H1 (cell line): ENCODE results near the gene OR10X1. TPM values are rescaled to one million over a fixed set of nuclear protein-coding genes. Genes with fewer than 3 reads are reported as not detected.

Source experiments
- CTCF ChIA-PET: fragments of 300-600 bp; sonication (Branson Sonifier 250); formaldehyde crosslinking; loops from one replicate; lab custom pipeline; 2021; ENCODE audit not compliant: partially characterized antibody; lab: Charles Lee
- POLR2A ChIA-PET: fragments of 300-600 bp; sonication (Branson Sonifier 250); formaldehyde crosslinking; loops from one replicate; lab custom pipeline; 2021; ENCODE audit warnings: inconsistent platforms; ENCODE audit not compliant: partially characterized antibody; lab: Charles Lee
- DNase-seq, 2 experiments: peaks; one replicate each; pipeline versions ENCODE4 v3.0.0 to v3.0.0-alpha.2; 2010 to 2022; ENCODE audit warnings: low spot score in 2 of 2, low read depth in 1 of 2, mixed read lengths in 1 of 2
- FAIRE-seq: peaks from 2 replicates; lab custom pipeline; 2011; peaks lifted over from hg19 to GRCh38; lab: Jason Lieb, UNC
- H2AFZ ChIP-seq: 2 replicates; pipeline ENCODE4 v1.8.1; 2012; ENCODE audit warnings: low read length, inconsistent platforms
- H2AK5ac ChIP-seq: 2 replicates; pipeline ENCODE4 v1.6.1; 2013; ENCODE audit warnings: low read depth, low read length
- H2BK120ac ChIP-seq: replicated peaks from 2 replicates; pipeline ENCODE3; 2013; ENCODE audit warnings: low read depth, low read length, inconsistent platforms
- H2BK12ac ChIP-seq: 2 replicates; pipeline ENCODE4 v1.6.1; 2013; ENCODE audit warnings: low read depth, low read length
- H2BK15ac ChIP-seq: 2 replicates; pipeline ENCODE4 v1.6.1; 2013; ENCODE audit warnings: low read length
- H2BK20ac ChIP-seq: 2 replicates; pipeline ENCODE4 v1.6.1; 2013; ENCODE audit warnings: low read length
- H2BK5ac ChIP-seq: 2 replicates; pipeline ENCODE4 v1.6.1; 2013; ENCODE audit warnings: low read depth, low read length
- H3K14ac ChIP-seq: 2 replicates; pipeline ENCODE4 v1.6.1; 2013; ENCODE audit warnings: inconsistent platforms; ENCODE audit not compliant: insufficient read length
- H3K18ac ChIP-seq: 2 replicates; pipeline ENCODE4 v1.6.1; 2013; ENCODE audit warnings: low read length; ENCODE audit errors: extremely low read depth
- H3K23ac ChIP-seq: 2 replicates; pipeline ENCODE4 v1.6.1; 2013; ENCODE audit warnings: inconsistent platforms; ENCODE audit not compliant: insufficient read length
- H3K23me2 ChIP-seq: 2 replicates; pipeline ENCODE4 v1.6.1; 2013; ENCODE audit warnings: low read depth, low read length
- H3K27ac ChIP-seq: 2 replicates; pipeline ENCODE4 v1.6.1; 2011; ENCODE audit warnings: low read depth, low read length, inconsistent platforms
- H3K27me3 ChIP-seq, 4 experiments: replicated peaks in 1 of 4; 1 replicate in 1 of 4; 2 replicates in 3 of 4; pipeline versions ENCODE4 v1.6.1 to v1.8.1; 2011 to 2013; ENCODE audit warnings: low read length in 3 of 4, mild to moderate bottlenecking in 3 of 4, inconsistent platforms in 2 of 4, mixed read lengths in 2 of 4, moderate library complexity in 1 of 4; ENCODE audit not compliant: control insufficient read depth in 3 of 4, insufficient read depth in 3 of 4; ENCODE audit errors: extremely low read depth in 1 of 4
- H3K36me3 ChIP-seq, 4 experiments: 2 replicates each; pipeline versions ENCODE4 v1.6.1 to v1.8.1; 2011 to 2013; ENCODE audit warnings: mild to moderate bottlenecking in 4 of 4, low read length in 3 of 4, moderate library complexity in 2 of 4, control low read depth in 1 of 4, inconsistent platforms in 1 of 4; ENCODE audit not compliant: insufficient read depth in 4 of 4, control insufficient read depth in 2 of 4
- H3K4ac ChIP-seq: replicated peaks from 2 replicates; pipeline ENCODE3; 2013; ENCODE audit warnings: low read length, low read depth, mixed read lengths, inconsistent platforms; ENCODE audit not compliant: insufficient read length
- H3K4me1 ChIP-seq, 4 experiments: replicated peaks in 1 of 4; 1 replicate in 1 of 4; 2 replicates in 3 of 4; pipeline versions ENCODE4 v1.6.1 to v1.8.1; 2011 to 2013; ENCODE audit warnings: low read length in 3 of 4, inconsistent platforms in 2 of 4, mixed read lengths in 1 of 4; ENCODE audit not compliant: insufficient read depth in 4 of 4, control insufficient read depth in 3 of 4
- H3K4me2 ChIP-seq, 2 experiments: 2 replicates each; pipeline versions ENCODE4 v1.6.1 to v1.8.1; 2011 to 2013; ENCODE audit warnings: low read depth in 2 of 2, low read length in 2 of 2, control low read depth in 1 of 2, inconsistent platforms in 1 of 2, mild to moderate bottlenecking in 1 of 2; ENCODE audit not compliant: insufficient read depth in 1 of 2
- H3K4me3 ChIP-seq, 4 experiments: fragments of 200-600, 300-600 bp in 1 of 4; sonication (generic), shearing (Covaris generic), sonication (Bioruptor Twin) in 1 of 4; 2 replicates each; pipeline versions ENCODE4 v1.5.1 to v1.8.1; 2011 to 2016; ENCODE audit warnings: low read length in 4 of 4, low read depth in 3 of 4, control low read depth in 2 of 4, inconsistent platforms in 2 of 4, mild to moderate bottlenecking in 2 of 4, mixed read lengths in 1 of 4, moderate library complexity in 1 of 4; ENCODE audit not compliant: insufficient read depth in 2 of 4; ENCODE audit errors: extremely low read depth in 1 of 4
- H3K56ac ChIP-seq: replicated peaks from 2 replicates; pipeline ENCODE3; 2013; ENCODE audit warnings: low read depth, mild to moderate bottlenecking, mixed read lengths, low read length, inconsistent platforms; ENCODE audit not compliant: insufficient read length
- H3K79me1 ChIP-seq: 2 replicates; pipeline ENCODE4 v1.6.1; 2013; ENCODE audit warnings: low read depth, low read length, control low read depth
- H3K79me2 ChIP-seq, 2 experiments: 2 replicates each; pipeline versions ENCODE4 v1.6.1 to v1.8.1; 2012 to 2013; ENCODE audit warnings: low read length in 2 of 2, mild to moderate bottlenecking in 2 of 2, inconsistent platforms in 1 of 2; ENCODE audit not compliant: insufficient read depth in 2 of 2, control insufficient read depth in 1 of 2
- H3K9ac ChIP-seq, 4 experiments: replicated peaks in 1 of 4; 1 replicate in 1 of 4; 2 replicates in 3 of 4; pipeline versions ENCODE4 v1.6.1 to v1.8.1; 2011 to 2013; ENCODE audit warnings: low read depth in 3 of 4, low read length in 3 of 4, control low read depth in 2 of 4, mild to moderate bottlenecking in 2 of 4, moderate library complexity in 2 of 4, inconsistent platforms in 1 of 4; ENCODE audit errors: extremely low read depth in 1 of 4
- H3K9me3 ChIP-seq, 2 experiments: 2 replicates each; pipeline versions ENCODE4 v1.6.1 to v1.8.1; 2012 to 2013; ENCODE audit warnings: mild to moderate bottlenecking in 2 of 2, moderate library complexity in 2 of 2, control low read depth in 1 of 2, inconsistent platforms in 1 of 2, low read depth in 1 of 2, low read length in 1 of 2, mixed read lengths in 1 of 2; ENCODE audit not compliant: insufficient read depth in 2 of 2
- H4K20me1 ChIP-seq, 2 experiments: replicated peaks in 1 of 2; 2 replicates each; pipeline versions ENCODE3 to v1.8.1; 2011 to 2013; ENCODE audit warnings: inconsistent platforms in 2 of 2, low read length in 2 of 2, mild to moderate bottlenecking in 1 of 2; ENCODE audit not compliant: insufficient read depth in 2 of 2, control insufficient read depth in 1 of 2
- H4K5ac ChIP-seq: 2 replicates; pipeline ENCODE4 v1.6.1; 2013; ENCODE audit warnings: low read length, low read depth, mixed read lengths, inconsistent platforms; ENCODE audit not compliant: insufficient read length
- H4K8ac ChIP-seq: 2 replicates; pipeline ENCODE4 v1.8.0; 2013; ENCODE audit warnings: mild to moderate bottlenecking, moderate library complexity, low read length, inconsistent platforms; ENCODE audit not compliant: insufficient read depth; ENCODE audit errors: extremely low read depth
- H4K91ac ChIP-seq: replicated peaks from 2 replicates; pipeline ENCODE3; 2013; ENCODE audit warnings: low read length, mixed read lengths, inconsistent platforms; ENCODE audit not compliant: insufficient read length
- BACH1 ChIP-seq: IDR thresholded peaks from 2 replicates; pipeline ENCODE4 v1.6.1; 2012; ENCODE audit warnings: low read length, improper control_type of control experiment
- CTBP2 ChIP-seq: IDR thresholded peaks from 2 replicates; pipeline ENCODE4 v1.7.0; 2011; ENCODE audit warnings: borderline replicate concordance, mild to moderate bottlenecking, moderate library complexity, mixed read lengths, low read length; ENCODE audit not compliant: insufficient read depth, insufficient read length
- KDM1A ChIP-seq: fragments of 200-600, 300-600 bp; sonication (generic); IDR thresholded peaks from 2 replicates; pipeline ENCODE4 v1.7.1; 2016; ENCODE audit warnings: mild to moderate bottlenecking, low read length, borderline replicate concordance
- MAFK ChIP-seq: IDR thresholded peaks from 2 replicates; pipeline ENCODE4 v1.6.1; 2012; ENCODE audit warnings: low read depth, mild to moderate bottlenecking, improper control_type of control experiment, low read length
- NANOG ChIP-seq: IDR thresholded peaks from 2 replicates; pipeline ENCODE4 v1.6.1; 2011; ENCODE audit warnings: low read length, low read depth, mild to moderate bottlenecking, inconsistent platforms; ENCODE audit not compliant: insufficient read depth, poor library complexity, severe bottlenecking
- SP4 ChIP-seq: IDR thresholded peaks from 2 replicates; pipeline ENCODE4 v1.6.1; 2012; ENCODE audit warnings: low read length, inconsistent platforms
- SUZ12 ChIP-seq: fragments of 200-600 bp; sonication (generic); IDR thresholded peaks from 2 replicates; pipeline ENCODE4 v1.6.1; 2012; ENCODE audit warnings: mild to moderate bottlenecking, inconsistent platforms, low read length, moderate library complexity, mixed read lengths
- TBP ChIP-seq: IDR thresholded peaks from 2 replicates; pipeline ENCODE4 v1.6.1; 2011; ENCODE audit warnings: low read depth, low read length, improper control_type of control experiment
- TEAD4 ChIP-seq: IDR thresholded peaks from 2 replicates; pipeline ENCODE4 v1.6.1; 2012; ENCODE audit warnings: low read depth, low read length, inconsistent platforms, mixed read lengths
- YY1 ChIP-seq: IDR thresholded peaks from 2 replicates; pipeline ENCODE4 v1.6.1; 2011; ENCODE audit warnings: low read depth, mild to moderate bottlenecking, low read length
- WGBS, 2 experiments: shearing (Covaris generic) in 1 of 2; methylation state at CpG; one replicate each; pipeline versions ENCODE4 v1.1.6 to v1.1.7; 2013 to 2015; ENCODE audit warnings: low lambda C conversion rate in 2 of 2, mixed read lengths in 2 of 2, inconsistent platforms in 1 of 2, low coverage in 1 of 2, missing lambda C conversion rate in 1 of 2; ENCODE audit not compliant: insufficient replicate concordance in 2 of 2, insufficient coverage in 1 of 2, insufficient read length in 1 of 2; ENCODE audit errors: extremely low coverage in 1 of 2, missing lambda C conversion rate in 1 of 2; 5-methylcytosine and 5-hydroxymethylcytosine counted together
- polyA plus RNA-seq, 7 experiments: library from polyadenylated mRNA; depleted of rRNA in 3 of 7; stranded (reverse) in 5 of 7; unstranded in 2 of 7; fragments of >200 nt in 5 of 7; fragments of 200-250 nt in 2 of 7; gene quantifications; 1 replicate in 5 of 7; 2 replicates in 1 of 7; 4 replicates in 1 of 7; pipeline versions ENCODE4 v1.2.1 to v1.2.3, GENCODE V29; 2011 to 2013; ENCODE audit warnings: missing spikeins in 2 of 7, mixed read lengths in 2 of 7
- total RNA-seq: library from RNA; stranded (reverse); fragmentation: NEBNext Ultra II Directional; extraction: Animal tissue kit (Norgen Biotek cat#: 25700); gene quantifications from 2 replicates; pipeline ENCODE4 v1.2.1, GENCODE V29; 2021
- TF ChIP-seq, protein P1 (sequence below): IDR thresholded peaks from 2 replicates; pipeline ENCODE4 v1.6.1; 2012; ENCODE audit warnings: low read length, inconsistent platforms
- TF ChIP-seq, protein P2 (sequence below): IDR thresholded peaks from 2 replicates; pipeline ENCODE4 v1.6.1; 2012; ENCODE audit warnings: inconsistent platforms

OR10X1 gene
- total and polyA plus RNA-seq, 2 of the 8 experiments (the other 6 are each of a cell fraction or from before 2014, with no cell fraction given) = not detected

DNA sequence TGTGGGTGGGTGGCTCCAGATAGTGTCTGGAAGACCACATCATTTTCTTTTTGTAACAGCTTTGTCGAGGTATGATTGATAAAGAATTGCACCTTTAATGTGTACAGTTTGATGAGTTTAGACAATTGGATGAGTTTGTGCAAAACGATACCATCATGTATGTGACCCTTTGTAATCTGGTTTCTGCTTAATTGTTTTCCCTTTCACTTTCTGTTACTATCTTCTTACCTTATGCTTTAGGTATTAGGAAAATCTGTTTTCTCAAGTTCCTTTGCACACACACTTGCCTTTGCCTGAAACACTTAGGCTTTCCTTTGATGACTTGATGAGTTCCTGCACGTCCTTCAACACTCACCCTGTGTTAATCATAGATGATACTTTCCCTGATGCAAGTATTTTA is 32.2 kb upstream of the OR10X1 start:
- Histone ChIP-seq H3K36me3 (no peaks in the 10 kb centered on the region), H2BK120ac (no peak overlapping the region), H3K18ac (no peak overlapping the region), H2AFZ (no peak overlapping the region), H3K4me3 (no peak overlapping the region), H3K79me2 (no peaks in the 10 kb centered on the region), H4K5ac (no peak overlapping the region), H3K4me2 (no peak overlapping the region), H3K27ac (no peak overlapping the region), H3K4ac (no peak overlapping the region), H3K27me3 (no peaks in the 10 kb centered on the region), H3K56ac (no peak overlapping the region), H2AK5ac (no peak overlapping the region), H4K8ac (no peak overlapping the region), H4K20me1 (no peaks in the 10 kb centered on the region), H2BK20ac (no peak overlapping the region), H3K23ac (no peak overlapping the region), H3K9me3 (no peaks in the 10 kb centered on the region), H2BK15ac (no peak overlapping the region), H3K23me2 (no peaks in the 10 kb centered on the region; the same call in 1 of the 2 replicates), H2BK12ac (no peak overlapping the region), H3K79me1 (no peaks in the 10 kb centered on the region), H3K9ac (no peak overlapping the region), H4K91ac (no peak overlapping the region), H3K14ac (no peak overlapping the region), H3K4me1 (no peaks in the 10 kb centered on the region; a peak in 1 of 7 replicates), H2BK5ac (no peak overlapping the region)
- POLR2A ChIA-PET = no interaction called here
- TF ChIP-seq SP4 (no peak), NANOG (no peak), KDM1A (no peak), MAFK (no peak), SUZ12 (no peak), BACH1 (no peak), CTBP2 (no peak), YY1 (no peak), TBP (no peak), TEAD4 (no peak)
- TF ChIP-seq, protein P1, sequence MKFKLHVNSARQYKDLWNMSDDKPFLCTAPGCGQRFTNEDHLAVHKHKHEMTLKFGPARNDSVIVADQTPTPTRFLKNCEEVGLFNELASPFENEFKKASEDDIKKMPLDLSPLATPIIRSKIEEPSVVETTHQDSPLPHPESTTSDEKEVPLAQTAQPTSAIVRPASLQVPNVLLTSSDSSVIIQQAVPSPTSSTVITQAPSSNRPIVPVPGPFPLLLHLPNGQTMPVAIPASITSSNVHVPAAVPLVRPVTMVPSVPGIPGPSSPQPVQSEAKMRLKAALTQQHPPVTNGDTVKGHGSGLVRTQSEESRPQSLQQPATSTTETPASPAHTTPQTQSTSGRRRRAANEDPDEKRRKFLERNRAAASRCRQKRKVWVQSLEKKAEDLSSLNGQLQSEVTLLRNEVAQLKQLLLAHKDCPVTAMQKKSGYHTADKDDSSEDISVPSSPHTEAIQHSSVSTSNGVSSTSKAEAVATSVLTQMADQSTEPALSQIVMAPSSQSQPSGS = no peak
- TF ChIP-seq, protein P2, sequence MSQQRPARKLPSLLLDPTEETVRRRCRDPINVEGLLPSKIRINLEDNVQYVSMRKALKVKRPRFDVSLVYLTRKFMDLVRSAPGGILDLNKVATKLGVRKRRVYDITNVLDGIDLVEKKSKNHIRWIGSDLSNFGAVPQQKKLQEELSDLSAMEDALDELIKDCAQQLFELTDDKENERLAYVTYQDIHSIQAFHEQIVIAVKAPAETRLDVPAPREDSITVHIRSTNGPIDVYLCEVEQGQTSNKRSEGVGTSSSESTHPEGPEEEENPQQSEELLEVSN = no peak
- CTCF ChIA-PET = interaction anchor here (1.3 kb wide), 1 partner anchor 40 kb away, joined by 3 read pairs; no protein-coding TSS in a partner anchor
- DNase-seq = no peak
- 85% methylated on average over 3 of the region's 3 CpGs; no CpG with 5 or more reads in 1 of the 2 experiments for WGBS, 2 experiments
- FAIRE-seq = peak; percentile 45
